Measurements from ENCODE around the gene DPP3.

- TF ChIP-seq EZH2 (IDR thresholded peaks at IDR 0.05; ENCODE audit: borderline replicate concordance, insufficient read depth, low read depth, low read length, poor library complexity, severe bottlenecking) = no peak
- TF ChIP-seq CTCF (IDR thresholded peaks at IDR 0.05) = no peak
Observed at GRCh38 chr11:66473167-66473566, 7.1 kb upstream of the DPP3 start.

Data from B cell (primary cell).